ENCODE measurements around the gene PAM.

DNA sequence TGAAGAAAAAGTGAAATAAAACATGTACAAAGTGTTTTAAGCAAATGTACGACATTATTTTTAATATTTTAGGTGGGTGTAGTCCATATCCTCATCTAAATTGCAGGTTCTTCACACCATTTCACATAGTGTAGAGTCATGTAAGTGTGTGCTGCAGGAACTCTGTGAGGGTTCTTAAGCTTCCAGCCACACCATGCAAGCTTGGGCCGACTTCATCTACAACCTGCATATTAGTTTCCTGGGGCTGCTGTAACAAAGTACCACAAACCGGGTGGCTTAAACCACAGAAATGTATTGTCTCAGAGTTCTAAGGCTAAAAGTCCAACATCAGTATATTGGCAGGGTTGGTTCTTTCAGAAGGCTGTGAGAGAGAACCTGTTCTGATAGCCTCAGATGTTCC lies 10.2 kb downstream of the PAM start:
- no peak for TF ChIP-seq EZH2 (IDR thresholded peaks at IDR 0.05)
- TF ChIP-seq POLR2AphosphoS5 (IDR thresholded peaks at IDR 0.05; ENCODE audit: borderline replicate concordance, low read depth, low read length) = no peak
